GM19467 (cell line): ENCODE measurements around the gene GBE1.

Experiments used
- ATAC-seq: cut with Tn5 transposase; IDR thresholded peaks from one replicate; pipeline ENCODE4 v1.9.1; 2021; ENCODE audit warnings: mild to moderate bottlenecking, moderate library complexity; ENCODE audit not compliant: unreplicated experiment

GBE1 gene

DNA sequence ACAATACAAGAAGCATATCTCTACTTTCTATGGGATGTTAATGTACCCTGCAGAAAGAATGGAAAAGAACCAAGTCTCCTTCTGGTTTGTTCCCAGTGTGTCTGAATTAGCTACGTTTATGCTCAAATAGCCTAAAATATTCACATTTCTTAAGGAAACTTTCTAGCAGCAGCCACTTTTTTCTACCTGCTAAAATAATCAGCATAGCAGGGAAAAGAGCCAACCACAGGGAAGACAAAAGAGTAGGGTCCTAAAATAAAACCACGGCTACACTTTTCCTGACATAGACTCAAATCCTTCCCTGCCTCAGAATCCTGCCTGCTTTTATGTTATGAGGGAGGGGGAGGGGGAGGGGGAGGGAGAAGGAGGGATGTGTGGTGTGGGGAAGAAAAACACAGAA lies 136.7 kb downstream of the GBE1 start:
- no peak for ATAC-seq

DNA sequence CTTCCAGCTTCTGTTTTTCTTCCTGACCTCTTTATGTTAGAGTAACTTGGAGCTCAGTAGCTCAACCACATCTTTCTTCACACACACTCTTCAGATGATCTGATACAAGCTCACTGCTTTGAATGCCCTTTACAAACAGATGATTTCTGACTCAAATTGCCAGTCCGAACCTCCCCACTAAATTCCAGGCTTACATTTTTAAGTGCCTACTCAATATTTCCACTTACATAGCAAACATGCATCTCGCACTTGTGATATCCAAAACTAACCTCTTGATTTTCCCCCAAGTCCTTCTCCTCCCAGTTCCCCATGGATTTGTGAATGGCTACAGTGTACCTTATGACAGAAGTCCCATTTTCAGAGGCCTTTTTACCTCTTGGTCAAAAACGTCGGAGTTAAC lies 139.1 kb downstream of the GBE1 start:
- ATAC-seq: no peak

- no peak for ATAC-seq
Observed at GRCh38 chr3:81621277-81621676, 140.2 kb downstream of the GBE1 start.

GRCh38 chr3:81620849-81621248 lies 140.6 kb downstream of the GBE1 start:
- no peak for ATAC-seq

GRCh38 chr3:81612768-81613167 lies 148.7 kb downstream of the GBE1 start:
- ATAC-seq: no peak

GRCh38 chr3:81602781-81603180 lies 158.7 kb downstream of the GBE1 start:
- no peak for ATAC-seq

DNA sequence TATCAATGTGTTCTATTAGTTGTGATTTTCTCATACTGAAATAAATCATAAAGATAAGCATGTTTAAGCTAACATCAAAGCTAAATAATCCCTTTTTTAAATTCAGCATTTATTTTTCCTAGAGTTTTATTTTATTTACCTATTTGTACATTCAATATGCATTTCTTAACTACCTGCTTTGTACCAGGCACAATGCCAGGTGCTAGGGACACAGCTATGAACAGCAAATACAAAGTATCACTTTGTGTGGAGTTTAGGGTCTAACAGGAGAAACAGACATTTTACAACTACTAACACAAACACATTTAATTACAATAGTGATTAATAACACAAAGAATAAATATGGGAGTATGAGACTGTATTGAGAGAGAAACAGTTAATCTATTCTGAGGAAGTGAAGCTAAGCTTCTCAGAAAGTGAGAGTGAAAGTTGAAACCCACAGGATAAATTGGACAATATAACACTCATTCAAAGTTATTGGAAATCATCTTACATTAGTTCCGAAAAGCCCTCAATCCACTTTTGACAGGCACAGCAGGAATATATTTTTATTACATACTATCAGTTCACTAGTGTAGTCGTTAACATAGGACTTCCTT lies 159.6 kb downstream of the GBE1 start:
- ATAC-seq: no peak

DNA sequence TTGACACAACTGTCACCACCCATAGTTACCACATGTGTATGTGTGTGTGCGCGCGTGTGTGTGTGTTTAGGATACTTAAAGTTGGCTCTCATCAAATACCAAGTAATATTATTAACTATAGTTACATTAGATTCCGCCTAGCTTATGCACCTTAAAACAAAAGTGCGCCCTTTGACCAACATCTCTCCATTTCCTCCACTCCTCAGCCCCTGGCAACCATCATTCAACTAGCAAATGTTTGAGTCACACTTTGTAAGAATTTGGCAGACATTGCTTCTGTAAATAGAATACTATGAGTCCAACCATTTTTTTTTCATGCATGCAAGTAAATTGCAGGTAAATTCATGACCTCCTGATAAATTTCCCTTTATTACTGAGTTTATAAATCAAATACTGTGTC lies 169.3 kb downstream of the GBE1 start:
- ATAC-seq: no peak

GRCh38 chr3:81585937-81586336 lies 175.5 kb downstream of the GBE1 start:
- no peak for ATAC-seq

DNA sequence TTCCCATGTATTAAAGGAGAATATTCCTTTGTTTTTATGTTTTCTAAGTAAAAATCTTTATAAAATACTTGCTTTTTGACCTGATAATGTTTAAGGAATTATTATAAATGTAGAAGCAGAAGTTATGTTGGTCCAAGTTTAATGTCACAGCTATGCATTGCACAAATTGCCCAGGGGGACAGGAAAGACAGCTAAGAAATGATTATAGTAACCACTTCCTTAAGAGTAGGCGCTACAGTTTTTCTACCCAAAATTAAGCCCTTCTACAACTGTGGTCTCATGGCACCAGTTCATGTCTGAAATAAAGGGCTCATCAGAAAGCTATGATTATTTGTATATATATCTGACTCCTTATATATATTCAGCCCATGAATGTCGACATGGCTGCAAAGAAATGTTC lies 176.4 kb downstream of the GBE1 start:
- no peak for ATAC-seq

DNA sequence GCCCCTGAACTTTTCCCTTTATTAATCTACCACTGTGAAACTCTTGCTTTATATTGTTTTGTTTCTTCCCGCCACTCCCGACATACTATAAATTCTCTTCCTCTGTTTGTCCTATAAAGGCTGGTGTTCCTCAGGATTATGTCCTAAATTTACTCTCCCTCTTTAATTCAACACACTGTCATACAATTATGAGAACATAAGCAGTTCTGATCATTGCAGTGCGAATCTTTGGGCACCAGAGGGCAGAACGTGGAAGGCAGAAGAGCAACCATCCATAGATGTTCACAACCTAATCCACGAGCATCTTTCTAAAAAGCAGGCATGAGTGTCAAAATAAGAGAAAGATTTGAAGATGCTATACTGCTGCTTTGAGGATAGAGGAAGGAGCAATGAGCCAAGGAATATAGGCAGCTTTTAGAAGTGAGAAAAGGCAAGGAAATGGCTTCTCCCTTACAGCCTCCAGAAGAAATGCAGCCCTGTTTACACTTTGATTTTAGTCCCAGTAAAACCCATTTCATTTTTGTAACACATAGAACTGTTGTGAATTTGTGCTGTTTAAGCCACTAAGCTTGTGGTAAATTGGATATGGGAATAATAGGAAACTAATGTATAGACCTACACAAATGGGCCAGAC lies 179.4 kb downstream of the GBE1 start:
- ATAC-seq: peak; percentile 84

GRCh38 chr3:81580355-81580754 lies 181.1 kb downstream of the GBE1 start:
- ATAC-seq: no peak

DNA sequence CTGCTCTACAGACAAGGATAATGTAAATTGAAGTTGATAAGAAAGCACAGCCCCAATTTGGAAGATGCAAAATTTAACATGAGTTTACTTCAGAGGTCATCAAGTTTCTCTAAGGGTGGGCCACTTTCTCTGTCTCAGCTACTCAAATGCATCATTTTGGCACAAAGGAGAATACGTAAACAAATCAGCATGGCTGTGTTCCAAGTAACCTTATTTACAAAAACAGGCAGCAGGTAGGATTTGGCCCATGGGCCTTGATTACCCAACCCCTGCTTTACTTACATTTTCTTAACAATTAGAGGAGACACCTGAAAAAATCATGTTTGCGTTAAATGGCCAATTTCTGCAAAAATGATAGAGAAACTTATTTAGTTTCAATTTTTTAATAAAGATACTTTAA lies 181.7 kb downstream of the GBE1 start:
- ATAC-seq: no peak

GRCh38 chr3:81572201-81572756 lies 189.2 kb downstream of the GBE1 start:
- no peak for ATAC-seq

GRCh38 chr3:81568378-81568777 lies 193.1 kb downstream of the GBE1 start:
- no peak for ATAC-seq

DNA sequence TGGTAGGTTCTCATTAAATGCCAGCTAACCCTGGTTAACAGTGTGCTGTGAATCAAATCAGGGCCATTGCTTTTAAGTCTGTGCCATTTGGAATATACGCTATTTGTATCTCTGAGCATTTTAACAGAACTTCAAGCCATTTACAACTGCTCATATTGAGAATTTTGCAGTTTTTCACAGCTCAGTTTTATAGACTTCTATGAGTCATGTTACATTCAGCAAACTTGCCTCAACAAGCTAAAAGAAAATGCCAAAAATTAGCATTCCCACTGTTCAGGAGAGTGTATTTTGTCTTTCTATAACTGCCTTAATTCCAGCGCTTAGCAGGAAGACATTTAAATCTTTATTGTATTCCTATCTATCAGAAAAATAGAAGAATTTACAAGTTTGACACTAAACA lies 196.4 kb downstream of the GBE1 start:
- ATAC-seq: no peak

- no peak for ATAC-seq
Observed at GRCh38 chr3:81558106-81558505, 203.3 kb downstream of the GBE1 start.

DNA sequence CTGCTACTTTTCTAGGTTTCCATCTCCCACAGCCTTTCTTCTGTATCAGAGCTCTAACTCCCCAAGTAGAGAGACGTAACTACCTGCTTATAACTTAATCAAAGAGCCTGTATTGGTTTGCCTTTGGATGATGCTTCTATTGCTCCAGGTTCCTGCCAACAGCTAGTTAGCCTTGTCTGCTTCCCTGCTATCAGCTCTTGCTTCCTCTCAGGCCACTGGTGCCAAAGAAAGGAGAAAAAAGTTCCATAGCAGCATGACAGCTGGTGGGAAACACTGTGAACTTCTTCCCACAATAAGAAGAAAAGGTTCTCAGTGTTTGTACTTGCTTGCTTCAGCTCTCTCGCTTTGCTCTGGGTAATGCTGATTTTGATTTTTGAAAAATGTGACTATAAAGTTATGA lies 206.6 kb downstream of the GBE1 start:
- no peak for ATAC-seq

DNA sequence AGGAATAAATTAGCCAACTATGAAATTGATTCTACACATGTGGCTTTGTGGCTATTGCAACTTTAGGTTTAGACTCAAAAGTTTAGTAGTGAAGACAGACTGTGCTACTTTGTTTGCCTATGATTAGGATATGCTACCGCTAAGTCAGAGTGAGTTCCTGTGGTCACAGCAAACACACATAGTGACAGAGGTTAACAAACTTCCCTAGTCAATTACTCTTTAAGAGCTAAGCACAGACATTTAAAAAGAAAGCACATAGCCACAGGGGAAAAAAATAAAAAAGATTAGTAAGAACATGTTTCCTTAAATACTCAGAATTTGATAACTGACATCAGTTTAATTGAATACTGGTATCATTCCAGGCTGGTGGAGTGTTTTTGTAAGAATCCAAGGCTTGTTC lies 207.1 kb downstream of the GBE1 start:
- ATAC-seq: peak; percentile 48

DNA sequence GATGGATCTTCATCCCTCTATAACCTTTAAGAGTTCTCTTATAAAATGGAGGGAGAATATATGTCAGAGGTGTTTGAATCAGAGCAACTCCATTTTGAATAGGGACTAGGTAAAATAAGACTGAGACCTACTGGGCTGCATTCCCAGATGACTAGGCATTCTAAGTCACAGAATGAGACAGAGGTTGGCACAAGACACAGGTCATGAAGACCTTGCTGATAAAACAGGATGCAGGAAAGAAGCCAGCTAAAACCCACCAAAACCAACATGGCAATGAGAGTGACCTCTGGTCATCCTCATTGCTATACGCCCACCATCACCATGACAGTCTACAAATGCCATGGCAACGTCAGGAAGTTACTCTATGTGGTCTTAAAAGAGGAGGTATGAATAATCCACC lies 211.0 kb downstream of the GBE1 start:
- no peak for ATAC-seq

GRCh38 chr3:81549831-81550230 lies 211.6 kb downstream of the GBE1 start:
- ATAC-seq: no peak

DNA sequence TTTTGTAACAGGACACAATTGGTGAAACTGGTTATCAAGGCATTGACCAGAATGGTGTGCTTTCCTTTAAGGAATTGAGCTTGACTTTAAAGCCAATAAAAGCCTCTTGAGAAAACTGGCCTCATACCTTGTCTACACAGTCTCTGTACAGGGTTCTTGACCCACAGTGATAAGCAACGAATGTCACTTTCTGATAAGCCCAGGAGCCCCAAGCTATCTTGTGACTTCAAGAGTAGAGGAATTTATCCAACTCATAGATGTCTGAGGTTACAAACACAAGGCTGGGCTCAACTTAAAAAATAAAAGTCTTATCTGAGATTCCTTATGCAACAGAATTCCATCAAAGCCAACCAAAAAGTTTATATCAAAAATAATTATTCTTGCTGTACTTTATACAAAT lies 212.1 kb downstream of the GBE1 start:
- no peak for ATAC-seq

GRCh38 chr3:81545572-81545971 lies 215.9 kb downstream of the GBE1 start:
- no peak for ATAC-seq
